ENCODE data around the gene SAP30BP. TPM values are rescaled to one million over a fixed set of nuclear protein-coding genes. Genes with fewer than 3 reads are reported as not detected.

The SAP30BP gene
- total and polyA plus RNA-seq, 2 donors (not counting 3 experiments of a cell fraction or from before 2014, with no cell fraction given) = 116 to 151 TPM

- peak; percentile 55 for TF ChIP-seq POLR2AphosphoS5 (IDR thresholded peaks at IDR 0.05; ENCODE audit: insufficient read depth, low read depth, low read length)
- peak; percentile 72 for TF ChIP-seq POLR2A (IDR thresholded peaks at IDR 0.05; ENCODE audit: low read depth, low read length)
- no peak for TF ChIP-seq MAX (IDR thresholded peaks at IDR 0.05; ENCODE audit: insufficient read depth, insufficient read length)
- TF ChIP-seq GATA2 (IDR thresholded peaks at IDR 0.05; ENCODE audit: insufficient read depth, insufficient read length, low read depth, low read length) = peak; percentile 33
- TF ChIP-seq EZH2 (IDR thresholded peaks at IDR 0.05; ENCODE audit: borderline replicate concordance, low read depth, low read length, severe bottlenecking) = no peak
- TF ChIP-seq, protein P1, sequence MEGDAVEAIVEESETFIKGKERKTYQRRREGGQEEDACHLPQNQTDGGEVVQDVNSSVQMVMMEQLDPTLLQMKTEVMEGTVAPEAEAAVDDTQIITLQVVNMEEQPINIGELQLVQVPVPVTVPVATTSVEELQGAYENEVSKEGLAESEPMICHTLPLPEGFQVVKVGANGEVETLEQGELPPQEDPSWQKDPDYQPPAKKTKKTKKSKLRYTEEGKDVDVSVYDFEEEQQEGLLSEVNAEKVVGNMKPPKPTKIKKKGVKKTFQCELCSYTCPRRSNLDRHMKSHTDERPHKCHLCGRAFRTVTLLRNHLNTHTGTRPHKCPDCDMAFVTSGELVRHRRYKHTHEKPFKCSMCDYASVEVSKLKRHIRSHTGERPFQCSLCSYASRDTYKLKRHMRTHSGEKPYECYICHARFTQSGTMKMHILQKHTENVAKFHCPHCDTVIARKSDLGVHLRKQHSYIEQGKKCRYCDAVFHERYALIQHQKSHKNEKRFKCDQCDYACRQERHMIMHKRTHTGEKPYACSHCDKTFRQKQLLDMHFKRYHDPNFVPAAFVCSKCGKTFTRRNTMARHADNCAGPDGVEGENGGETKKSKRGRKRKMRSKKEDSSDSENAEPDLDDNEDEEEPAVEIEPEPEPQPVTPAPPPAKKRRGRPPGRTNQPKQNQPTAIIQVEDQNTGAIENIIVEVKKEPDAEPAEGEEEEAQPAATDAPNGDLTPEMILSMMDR (IDR thresholded peaks at IDR 0.05; ENCODE audit: extremely low read depth in 1 of 2, insufficient read depth in 1 of 2, low read depth in 1 of 2, low read length in 2 of 2) = no peak
- Histone ChIP-seq H3K4me3 (replicated peaks in 1 of 3; ENCODE audit: insufficient read depth in 1 of 3, low read depth in 1 of 3, low read length in 3 of 3) (peak overlapping the region in 1 of 3 experiments; percentile 1), H3K27ac (ENCODE audit: insufficient read depth, low read depth, low read length) (peak overlapping the region; percentile 81), H3K9me3 (replicated peaks; ENCODE audit: control insufficient read depth, insufficient read depth, low read length) (no peaks in the 10 kb centered on the region), H3K79me2 (ENCODE audit: control insufficient read depth, insufficient read depth, low read length) (peaks cover 77% of the 10 kb centered on the region), H3K4me2 (ENCODE audit: insufficient read depth, low read length) (peak overlapping the region; percentile 20), H3K4me1 (ENCODE audit: control insufficient read depth, extremely low read depth, insufficient read depth, low read length) (peaks cover 92% of the 10 kb centered on the region), H3K27me3 (ENCODE audit: control insufficient read depth in 2 of 2, insufficient read depth in 2 of 2, low read length in 2 of 2) (no peaks in the 10 kb centered on the region), H2AFZ (ENCODE audit: low read depth, low read length) (no peak overlapping the region), H3K9me1 (replicated peaks; ENCODE audit: control insufficient read depth, extremely low read depth, insufficient read depth, low read length) (no peaks in the 10 kb centered on the region), H4K20me1 (replicated peaks; ENCODE audit: control insufficient read depth, extremely low read depth, insufficient read depth, low read length) (no peaks in the 10 kb centered on the region), H3K9ac (replicated peaks; ENCODE audit: extremely low read depth, insufficient read depth, low read length) (peak overlapping the region; percentile 31), H3K36me3 (ENCODE audit: control insufficient read depth in 2 of 2, extremely low read depth in 1 of 2, insufficient read depth in 2 of 2, low read length in 2 of 2) (peaks cover 0 to 8% of the 10 kb centered on the region in 2 experiments)
- intact Hi-C loops (cut with micrococcal nuclease) = no loop called here
- BruUV-seq (replicated peaks) = no TSS peak
- CTCF ChIA-PET = interaction anchor here (0.7 to 19.6 kb wide), 11 partner anchors 8 to 65 kb away, joined by 3 to 653 read pairs (median 3); partner anchors contain the start of genes ITGB4 and SMIM5
- peak; percentile 85 for DNase-seq (ENCODE audit: low read depth, low spot score)
- dilution Hi-C loops (cut with MboI; ENCODE audit: extremely low pct_ligation_motif_present, low sequenced_read_pairs) = no loop called here
- FAIRE-seq = peak; percentile 85
- POLR2A ChIA-PET = interaction anchor here (0.6 to 1.4 kb wide), 2 partner anchors 19 to 630 kb away, joined by 3 to 4 read pairs; no protein-coding TSS in a partner anchor
Measured at GRCh38 chr17:75688209-75688825, 21.2 kb downstream of the SAP30BP start.

Measured in endothelial cell of umbilical vein (primary cell).